OCI-LY3 (cell line): Measurements from ENCODE around the gene LMAN2.
A peak's percentile ranks its signal among the peaks of the same experiment; 100 is the strongest.

Source experiments
- H2AFZ ChIP-seq: fragments of 200-600, 300-600 bp; shearing (Covaris generic); 2 replicates; pipeline ENCODE4 v1.6.0; 2014; ENCODE audit warnings: antibody characterized with exemption, low read depth, low read length
- H3K27ac ChIP-seq: fragments of 200-600, 300-600 bp; sonication (generic); 2 replicates; pipeline ENCODE4 v1.5.1; 2014; ENCODE audit warnings: mild to moderate bottlenecking, low read length, moderate library complexity, mixed read lengths
- H3K27me3 ChIP-seq: fragments of 200-600, 300-600 bp; sonication (generic); 2 replicates; pipeline ENCODE4 v1.6.1; 2014; ENCODE audit warnings: low read depth, low read length, mixed read lengths
- H3K36me3 ChIP-seq: fragments of 200-600, 300-600 bp; sonication (generic); replicated peaks from 2 replicates; pipeline ENCODE3; 2014; ENCODE audit warnings: low read depth, low read length, mixed read lengths
- H3K4me1 ChIP-seq: fragments of 300-600, 200-600 bp; sonication (generic); 2 replicates; pipeline ENCODE4 v1.6.1; 2014; ENCODE audit warnings: low read length, mixed read lengths
- H3K4me2 ChIP-seq: fragments of 200-600, 300-600 bp; sonication (generic); 2 replicates; pipeline ENCODE4 v1.6.1; 2014; ENCODE audit warnings: low read length, mixed read lengths
- H3K4me3 ChIP-seq: fragments of 300-600, 200-600 bp; sonication (generic); 2 replicates; pipeline ENCODE4 v1.5.1; 2014; ENCODE audit warnings: antibody characterized with exemption, mild to moderate bottlenecking, low read length, moderate library complexity
- H3K79me2 ChIP-seq: fragments of 300-600, 200-600 bp; shearing (Covaris generic); 2 replicates; pipeline ENCODE4 v1.6.1; 2014; ENCODE audit warnings: mild to moderate bottlenecking, low read length, mixed read lengths
- H3K9ac ChIP-seq: fragments of 300-600, 200-600 bp; shearing (Covaris generic); 2 replicates; pipeline ENCODE4 v1.6.0; 2014; ENCODE audit warnings: mild to moderate bottlenecking, low read length, moderate library complexity
- H3K9me3 ChIP-seq: fragments of 200-600, 300-600 bp; shearing (Covaris generic); 2 replicates; pipeline ENCODE4 v1.6.1; 2014; ENCODE audit warnings: low read length, mixed read lengths; ENCODE audit not compliant: insufficient read depth
- H4K20me1 ChIP-seq: fragments of 200-600, 300-600 bp; sonication (generic); 2 replicates; pipeline ENCODE4 v1.6.1; 2016; ENCODE audit warnings: low read length, mixed read lengths; ENCODE audit not compliant: insufficient read depth
- EZH2phosphoT487 ChIP-seq: fragments of 200-600 bp; shearing (Covaris generic); IDR thresholded peaks from 2 replicates; pipeline ENCODE4 v1.6.1; 2018; ENCODE audit warnings: antibody characterized with exemption, mixed run types, low read depth
- TF ChIP-seq, protein P1 (sequence below): fragments of 200-600, 300-600 bp; sonication (generic); IDR thresholded peaks from 2 replicates; pipeline ENCODE4 v1.5.1; 2014; ENCODE audit warnings: antibody characterized with exemption, low read length, low read depth

The LMAN2 gene

DNA sequence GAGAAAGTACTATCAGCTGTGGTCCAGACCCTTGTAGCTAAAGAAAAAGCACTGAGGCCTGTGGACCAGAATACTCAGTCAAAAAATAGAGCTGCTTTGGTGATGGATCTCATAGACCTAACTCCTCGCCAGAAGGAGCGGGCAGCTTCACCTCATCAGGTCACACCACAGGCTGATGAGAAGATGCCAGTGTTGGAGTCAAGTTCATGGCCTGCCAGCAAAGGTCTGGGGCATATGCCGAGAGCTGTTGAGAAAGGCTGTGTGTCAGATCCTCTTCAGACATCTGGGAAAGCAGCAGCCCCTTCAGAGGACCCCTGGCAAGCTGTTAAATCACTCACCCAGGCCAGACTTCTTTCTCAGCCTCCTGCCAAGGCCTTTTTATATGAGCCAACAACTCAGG, 56.8 kb downstream of the LMAN2 start:
- H3K36me3 ChIP-seq, result peaks cover 69% of the 10 kb centered on the region
- H3K27ac ChIP-seq, result no peak overlapping the region

DNA sequence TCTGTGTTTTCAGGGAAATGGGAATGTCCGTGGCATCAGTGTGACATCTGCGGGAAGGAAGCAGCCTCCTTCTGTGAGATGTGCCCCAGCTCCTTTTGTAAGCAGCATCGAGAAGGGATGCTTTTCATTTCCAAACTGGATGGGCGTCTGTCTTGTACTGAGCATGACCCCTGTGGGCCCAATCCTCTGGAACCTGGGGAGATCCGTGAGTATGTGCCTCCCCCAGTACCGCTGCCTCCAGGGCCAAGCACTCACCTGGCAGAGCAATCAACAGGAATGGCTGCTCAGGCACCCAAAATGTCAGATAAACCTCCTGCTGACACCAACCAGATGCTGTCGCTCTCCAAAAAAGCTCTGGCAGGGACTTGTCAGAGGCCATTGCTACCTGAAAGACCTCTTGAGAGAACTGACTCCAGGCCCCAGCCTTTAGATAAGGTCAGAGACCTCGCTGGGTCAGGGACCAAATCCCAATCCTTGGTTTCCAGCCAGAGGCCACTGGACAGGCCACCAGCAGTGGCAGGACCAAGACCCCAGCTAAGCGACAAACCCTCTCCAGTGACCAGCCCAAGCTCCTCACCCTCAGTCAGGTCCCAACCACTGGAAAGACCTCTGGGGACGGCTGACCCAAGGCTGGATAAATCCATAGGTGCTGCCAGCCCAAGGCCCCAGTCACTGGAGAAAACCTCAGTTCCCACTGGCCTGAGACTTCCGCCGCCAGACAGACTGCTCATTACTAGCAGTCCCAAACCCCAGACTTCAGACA, 57.5 kb downstream of the LMAN2 start:
- Histone ChIP-seq H3K36me3 (peaks cover 72% of the 10 kb centered on the region), H3K4me3 (no peak overlapping the region), H3K4me1 (peaks cover 13% of the 10 kb centered on the region), H2AFZ (no peak overlapping the region), H3K9ac (no peak overlapping the region), H3K9me3 (no peaks in the 10 kb centered on the region), H3K79me2 (no peaks in the 10 kb centered on the region), H4K20me1 (peaks cover 4% of the 10 kb centered on the region; the same call in 1 of the 2 replicates), H3K27ac (no peak overlapping the region), H3K4me2 (no peak overlapping the region), H3K27me3 (no peaks in the 10 kb centered on the region)
- TF ChIP-seq EZH2phosphoT487, result no peak
- TF ChIP-seq, protein P1, sequence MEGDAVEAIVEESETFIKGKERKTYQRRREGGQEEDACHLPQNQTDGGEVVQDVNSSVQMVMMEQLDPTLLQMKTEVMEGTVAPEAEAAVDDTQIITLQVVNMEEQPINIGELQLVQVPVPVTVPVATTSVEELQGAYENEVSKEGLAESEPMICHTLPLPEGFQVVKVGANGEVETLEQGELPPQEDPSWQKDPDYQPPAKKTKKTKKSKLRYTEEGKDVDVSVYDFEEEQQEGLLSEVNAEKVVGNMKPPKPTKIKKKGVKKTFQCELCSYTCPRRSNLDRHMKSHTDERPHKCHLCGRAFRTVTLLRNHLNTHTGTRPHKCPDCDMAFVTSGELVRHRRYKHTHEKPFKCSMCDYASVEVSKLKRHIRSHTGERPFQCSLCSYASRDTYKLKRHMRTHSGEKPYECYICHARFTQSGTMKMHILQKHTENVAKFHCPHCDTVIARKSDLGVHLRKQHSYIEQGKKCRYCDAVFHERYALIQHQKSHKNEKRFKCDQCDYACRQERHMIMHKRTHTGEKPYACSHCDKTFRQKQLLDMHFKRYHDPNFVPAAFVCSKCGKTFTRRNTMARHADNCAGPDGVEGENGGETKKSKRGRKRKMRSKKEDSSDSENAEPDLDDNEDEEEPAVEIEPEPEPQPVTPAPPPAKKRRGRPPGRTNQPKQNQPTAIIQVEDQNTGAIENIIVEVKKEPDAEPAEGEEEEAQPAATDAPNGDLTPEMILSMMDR, result no peak

More for the DNA sequence above, 56.8 kb downstream of the LMAN2 start:
- Histone ChIP-seq H3K4me3 (no peak overlapping the region), H3K9me3 (no peaks in the 10 kb centered on the region), H3K4me1 (peaks cover 17% of the 10 kb centered on the region), H2AFZ (no peak overlapping the region), H3K27me3 (no peaks in the 10 kb centered on the region), H4K20me1 (peaks cover 4% of the 10 kb centered on the region; the same call in 1 of the 2 replicates), H3K9ac (no peak overlapping the region), H3K79me2 (no peaks in the 10 kb centered on the region), H3K4me2 (no peak overlapping the region)
- TF ChIP-seq, protein P1, result no peak
- no peak for TF ChIP-seq EZH2phosphoT487

DNA sequence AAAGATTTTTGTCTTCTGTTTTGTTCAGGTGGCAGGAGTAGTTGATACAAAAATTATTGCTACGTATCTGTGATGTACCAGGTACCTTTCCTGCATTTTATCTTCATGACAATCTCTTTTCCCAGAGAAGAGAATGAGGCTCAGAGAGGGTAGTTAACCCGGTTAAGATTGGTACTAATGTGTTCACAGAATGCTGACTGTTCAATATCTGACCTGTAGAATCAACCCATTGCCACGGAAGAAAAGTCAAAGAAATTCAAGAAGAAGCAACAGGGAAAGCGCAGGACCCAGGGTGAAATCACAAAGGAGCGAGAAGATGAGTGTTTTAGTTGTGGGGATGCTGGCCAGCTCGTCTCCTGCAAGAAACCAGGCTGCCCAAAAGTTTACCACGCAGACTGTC, 59.7 kb downstream of the LMAN2 start:
- Histone ChIP-seq H4K20me1 (0 out of 2 replicates have a peak, but pooled peaks cover 4% of the 10 kb centered on the region), H3K4me3 (no peak overlapping the region), H3K9me3 (no peaks in the 10 kb centered on the region), H3K36me3 (peaks cover 74% of the 10 kb centered on the region), H3K79me2 (no peaks in the 10 kb centered on the region), H3K4me2 (no peak overlapping the region), H3K27ac (0 out of 2 replicates have a peak overlapping the region, but pooled peaks have one; percentile 54), H3K27me3 (no peaks in the 10 kb centered on the region), H3K4me1 (peaks cover 13% of the 10 kb centered on the region), H3K9ac (no peak overlapping the region), H2AFZ (no peak overlapping the region)
- TF ChIP-seq, protein P1, result no peak
- no peak for TF ChIP-seq EZH2phosphoT487

DNA sequence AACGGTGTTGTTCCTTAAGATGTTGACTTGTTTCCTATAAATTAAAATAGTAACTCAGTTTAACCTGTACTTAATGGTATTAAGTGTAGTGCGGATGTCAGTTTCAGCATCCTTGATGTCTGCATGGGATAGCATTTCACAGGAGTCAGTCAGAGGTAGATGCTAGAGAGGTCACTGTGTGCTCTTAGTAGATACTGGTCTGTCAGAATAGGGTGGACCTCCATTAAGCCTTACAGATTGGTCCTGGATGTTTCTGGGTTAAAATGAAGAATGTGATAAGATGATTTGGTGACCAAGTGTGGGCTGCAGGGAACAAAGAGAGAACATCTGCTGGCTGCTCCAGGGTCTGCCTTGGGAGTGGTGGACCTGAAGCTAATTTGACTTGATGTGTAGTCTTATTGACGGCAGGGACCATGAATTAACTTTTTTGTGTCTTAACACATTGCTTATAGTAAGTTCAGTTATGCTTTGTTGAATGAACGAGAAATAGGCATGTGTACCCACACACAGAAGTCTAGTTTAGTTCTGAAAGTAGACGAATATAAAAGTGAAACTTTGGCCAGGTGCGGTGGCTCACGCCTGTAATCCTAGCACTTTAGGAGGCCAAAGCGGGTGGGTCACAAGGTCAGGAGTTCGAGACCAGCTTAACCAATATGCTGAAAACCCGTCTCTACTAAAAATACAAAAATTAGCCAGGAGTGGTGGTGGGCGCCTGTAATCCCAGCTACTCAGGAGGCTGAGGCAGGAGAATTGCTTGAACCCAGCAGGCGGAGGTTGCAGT, 60.5 kb downstream of the LMAN2 start:
- peak overlapping the region; percentile 40 for H3K4me2 ChIP-seq
- H3K9me3 ChIP-seq, result no peaks in the 10 kb centered on the region
- peaks cover 71% of the 10 kb centered on the region for H3K36me3 ChIP-seq
- H4K20me1 ChIP-seq, result 0 out of 2 replicates have a peak, but pooled peaks cover 4% of the 10 kb centered on the region
- H3K79me2 ChIP-seq, result no peaks in the 10 kb centered on the region
- no peak for TF ChIP-seq EZH2phosphoT487
- TF ChIP-seq, protein P1, result no peak
- H3K27me3 ChIP-seq, result no peaks in the 10 kb centered on the region
- peaks cover 13% of the 10 kb centered on the region for H3K4me1 ChIP-seq
- no peak overlapping the region for H3K4me3 ChIP-seq
- H3K27ac ChIP-seq, result peak overlapping the region; percentile 54
- no peak overlapping the region for H2AFZ ChIP-seq
- H3K9ac ChIP-seq, result no peak overlapping the region
